Measurements from ENCODE around the gene MYBPC2. TPM values are rescaled to one million over a fixed set of nuclear protein-coding genes. Genes with fewer than 3 reads are reported as not detected.

The MYBPC2 gene
- total and polyA plus RNA-seq, 10 donors: 0.28 to 1.7 (median 0.42) TPM; not detected in 2

GRCh38 chr19:50425581-50425980 lies 7.1 kb upstream of the MYBPC2 start:
- H3K4me3 ChIP-seq: no peak overlapping the region
- no peak for TF ChIP-seq POLR2A (IDR thresholded peaks at IDR 0.05)
- TF ChIP-seq CTCF (IDR thresholded peaks at IDR 0.05 in 8 of 11, conservative IDR thresholded peaks at IDR 0.05 in 3 of 11): no peak
- TF ChIP-seq POLR2AphosphoS5 (IDR thresholded peaks at IDR 0.05): no peak
- 67 to 86% (median 77%) methylated on average over 5 to 7 of the region's 7 CpGs for WGBS, 5 donors
- intact Hi-C loops (cut with DNase I; ENCODE audit: low total_unique reads): no loop called here
- H3K9me3 ChIP-seq: no peaks in the 10 kb centered on the region
- H3K27ac ChIP-seq: no peak overlapping the region
- H3K27me3 ChIP-seq (replicated peaks in 1 of 7): peaks cover 0 to 43% (median 5%) of the 10 kb centered on the region in 7 donors
- no peak for DNase-seq
- peaks cover 0 to 58% (median 19%) of the 10 kb centered on the region in 6 donors for H3K4me1 ChIP-seq
- H3K36me3 ChIP-seq: peaks cover 0 to 38% (median 0%) of the 10 kb centered on the region in 6 donors

GRCh38 chr19:50427318-50427925 lies 5.3 kb upstream of the MYBPC2 start:
- 77 to 80% (median 80%) methylated on average over 22 to 26 of the region's 26 CpGs for WGBS, 5 donors
- Histone ChIP-seq H3K27me3 (replicated peaks in 1 of 7) (peaks cover 0 to 32% (median 5%) of the 10 kb centered on the region in 7 donors), H3K9me3 (no peaks in the 10 kb centered on the region), H3K36me3 (peaks cover 0 to 32% (median 0%) of the 10 kb centered on the region in 6 donors), H3K4me1 (peaks cover 3 to 55% (median 29%) of the 10 kb centered on the region in 6 donors), H3K27ac (peak overlapping the region in 6 of 8 donors; percentile 51 to 94 (median 68)), H3K4me3 (peak overlapping the region in 4 of 8 donors; percentile 16 to 52 (median 24))
- DNase-seq: no peak
- intact Hi-C loops (cut with DNase I; ENCODE audit: low total_unique reads): no loop called here
- no peak for TF ChIP-seq POLR2AphosphoS5 (IDR thresholded peaks at IDR 0.05)
- TF ChIP-seq CTCF (IDR thresholded peaks at IDR 0.05 in 8 of 11, conservative IDR thresholded peaks at IDR 0.05 in 3 of 11): no peak
- TF ChIP-seq POLR2A (IDR thresholded peaks at IDR 0.05): no peak

GRCh38 chr19:50427997-50428425 lies 4.7 kb upstream of the MYBPC2 start:
- 10 to 25% (median 14%) methylated on average over 7 to 38 of the region's 38 CpGs for WGBS, 5 donors
- H3K4me1 ChIP-seq: peaks cover 6 to 55% (median 33%) of the 10 kb centered on the region in 6 donors
- peaks cover 0 to 33% (median 9%) of the 10 kb centered on the region in 7 donors for H3K27me3 ChIP-seq (replicated peaks in 1 of 7)
- H3K27ac ChIP-seq: peak overlapping the region in 7 of 8 donors; percentile 30 to 94 (median 66)
- intact Hi-C loops (cut with DNase I; ENCODE audit: low total_unique reads): no loop called here
- H3K4me3 ChIP-seq: peak overlapping the region in 4 of 8 donors; percentile 16 to 52 (median 24)
- peaks cover 0 to 26% (median 0%) of the 10 kb centered on the region in 6 donors for H3K36me3 ChIP-seq
- TF ChIP-seq CTCF (IDR thresholded peaks at IDR 0.05 in 8 of 11, conservative IDR thresholded peaks at IDR 0.05 in 3 of 11) (no peak), POLR2AphosphoS5 (IDR thresholded peaks at IDR 0.05) (peak; percentile 81 to 86 (median 82))
- H3K9me3 ChIP-seq: no peaks in the 10 kb centered on the region
- peak; percentile 93 for DNase-seq

- Histone ChIP-seq H3K9me3 (no peaks in the 10 kb centered on the region), H3K4me3 (no peak overlapping the region), H3K4me1 (peaks cover 6 to 64% (median 38%) of the 10 kb centered on the region in 6 donors), H3K27me3 (replicated peaks in 1 of 7) (peaks cover 0 to 35% (median 9%) of the 10 kb centered on the region in 7 donors), H3K36me3 (peaks cover 0 to 17% (median 0%) of the 10 kb centered on the region in 6 donors), H3K27ac (peak overlapping the region in 5 of 8 donors; percentile 51 to 94 (median 78))
- DNase-seq: no peak
- WGBS, 5 donors: 80 to 84% (median 83%) methylated on average over 7 of the region's 7 CpGs
- intact Hi-C loops (cut with DNase I; ENCODE audit: low total_unique reads): no loop called here
- TF ChIP-seq POLR2A (IDR thresholded peaks at IDR 0.05) (no peak), POLR2AphosphoS5 (IDR thresholded peaks at IDR 0.05) (no peak), CTCF (IDR thresholded peaks at IDR 0.05 in 8 of 11, conservative IDR thresholded peaks at IDR 0.05 in 3 of 11) (no peak)
Observed at GRCh38 chr19:50428772-50429463, 3.8 kb upstream of the MYBPC2 start.

All from spleen (tissue), 11 donors.